ENCODE measurements around the gene ZNF837. TPM values are rescaled to one million over a fixed set of nuclear protein-coding genes. Genes with fewer than 3 reads are reported as not detected.

The ZNF837 gene
- total and polyA plus RNA-seq, 2 of the 13 experiments (the other 11 are each of a cell fraction or from before 2014, with no cell fraction given) = 0.29 to 1.3 TPM

DNA sequence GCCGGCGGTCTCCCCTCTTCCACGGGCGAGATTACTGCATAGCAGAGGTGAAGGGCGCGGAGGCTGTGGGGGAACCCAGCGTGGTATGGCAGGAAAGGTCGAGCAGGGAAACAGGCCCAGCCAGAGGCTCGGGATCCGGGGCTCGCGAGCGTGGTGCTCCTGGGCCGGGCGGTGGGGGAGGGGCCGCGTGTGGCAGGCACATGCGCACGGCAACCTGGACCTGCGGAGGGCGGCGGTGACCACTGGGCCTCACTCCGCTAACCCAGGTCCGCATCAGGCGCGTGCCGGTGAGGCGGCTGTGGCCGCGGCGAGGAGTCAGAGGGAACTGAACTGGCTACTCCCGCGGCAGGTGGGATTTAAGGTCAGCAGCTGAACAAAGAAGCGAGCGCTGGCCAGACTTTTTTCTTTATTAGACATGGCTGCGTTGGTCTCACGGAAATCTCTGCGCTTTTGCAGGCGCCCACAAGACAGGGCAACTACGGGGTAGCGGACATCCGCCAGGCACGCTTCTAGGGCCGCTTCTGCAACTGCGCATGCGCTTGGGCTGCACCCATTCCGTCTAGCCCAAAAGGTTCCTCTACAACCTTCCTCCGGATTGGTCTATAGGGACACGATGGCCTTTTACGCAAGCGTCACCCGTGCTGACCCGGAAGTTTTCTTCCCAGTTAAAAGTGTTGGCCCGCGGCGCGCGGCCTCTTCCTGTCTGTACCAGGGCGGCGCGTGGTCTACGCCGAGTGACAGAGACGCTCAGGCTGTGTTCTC, 5.9 kb upstream of the ZNF837 start, which contains the start of gene RPS5 (continued):
- no peak for TF ChIP-seq ZNF275 (CRISPR knock-in tag; IDR thresholded peaks at IDR 0.05; ENCODE audit: borderline replicate concordance)
- TF ChIP-seq CHD2 (IDR thresholded peaks at IDR 0.05; ENCODE audit: low read depth, low read length) = peak; percentile 69
- TF ChIP-seq THAP11 (CRISPR knock-in tag; IDR thresholded peaks at IDR 0.05) = peak; percentile 96
- TF ChIP-seq ZBTB8A (CRISPR knock-in tag; IDR thresholded peaks at IDR 0.05; ENCODE audit: borderline replicate concordance, low read depth) = 0 out of 2 replicates have a peak, but pooled peaks have one; percentile 27
- TF ChIP-seq MAX (IDR thresholded peaks at IDR 0.05) = peak; percentile 96
- TF ChIP-seq CERS6 (CRISPR knock-in tag; IDR thresholded peaks at IDR 0.05) = no peak
- TF ChIP-seq PLRG1 (conservative IDR thresholded peaks at IDR 0.05) = no peak
- TF ChIP-seq FUBP1 (CRISPR knock-in tag; IDR thresholded peaks at IDR 0.05; ENCODE audit: borderline replicate concordance) = no peak
- peak; percentile 28; the same call in 1 of the 2 replicates for TF ChIP-seq GFI1 (CRISPR knock-in tag; IDR thresholded peaks at IDR 0.05; ENCODE audit: borderline replicate concordance)
- TF ChIP-seq BHLHE40 (IDR thresholded peaks at IDR 0.05; ENCODE audit: low read length) = peak; percentile 58
- no peak for TF ChIP-seq NFE2L1 (CRISPR knock-in tag; IDR thresholded peaks at IDR 0.05; ENCODE audit: borderline replicate concordance)
- TF ChIP-seq, protein P1, sequence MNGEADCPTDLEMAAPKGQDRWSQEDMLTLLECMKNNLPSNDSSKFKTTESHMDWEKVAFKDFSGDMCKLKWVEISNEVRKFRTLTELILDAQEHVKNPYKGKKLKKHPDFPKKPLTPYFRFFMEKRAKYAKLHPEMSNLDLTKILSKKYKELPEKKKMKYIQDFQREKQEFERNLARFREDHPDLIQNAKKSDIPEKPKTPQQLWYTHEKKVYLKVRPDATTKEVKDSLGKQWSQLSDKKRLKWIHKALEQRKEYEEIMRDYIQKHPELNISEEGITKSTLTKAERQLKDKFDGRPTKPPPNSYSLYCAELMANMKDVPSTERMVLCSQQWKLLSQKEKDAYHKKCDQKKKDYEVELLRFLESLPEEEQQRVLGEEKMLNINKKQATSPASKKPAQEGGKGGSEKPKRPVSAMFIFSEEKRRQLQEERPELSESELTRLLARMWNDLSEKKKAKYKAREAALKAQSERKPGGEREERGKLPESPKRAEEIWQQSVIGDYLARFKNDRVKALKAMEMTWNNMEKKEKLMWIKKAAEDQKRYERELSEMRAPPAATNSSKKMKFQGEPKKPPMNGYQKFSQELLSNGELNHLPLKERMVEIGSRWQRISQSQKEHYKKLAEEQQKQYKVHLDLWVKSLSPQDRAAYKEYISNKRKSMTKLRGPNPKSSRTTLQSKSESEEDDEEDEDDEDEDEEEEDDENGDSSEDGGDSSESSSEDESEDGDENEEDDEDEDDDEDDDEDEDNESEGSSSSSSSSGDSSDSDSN (CRISPR knock-in tag; IDR thresholded peaks at IDR 0.05) = peak; percentile 90
- peak; percentile 26; the same call in 1 of the 2 replicates for TF ChIP-seq ZNF770 (CRISPR knock-in tag; IDR thresholded peaks at IDR 0.05)
- no peak for TF ChIP-seq ZNF7 (CRISPR knock-in tag; IDR thresholded peaks at IDR 0.05)
- no peak for TF ChIP-seq TCF12 (IDR thresholded peaks at IDR 0.05)
- no peak; the same call in 1 of the 2 replicates for TF ChIP-seq TCF12 (CRISPR knock-in tag; IDR thresholded peaks at IDR 0.05)
- peak; percentile 23; the same call in 1 of the 2 replicates for TF ChIP-seq ZNF557 (CRISPR knock-in tag; IDR thresholded peaks at IDR 0.05)
- TF ChIP-seq ZBTB42 (CRISPR knock-in tag; IDR thresholded peaks at IDR 0.05) = no peak
- TF ChIP-seq ATF7 (IDR thresholded peaks at IDR 0.05) = no peak
- no peak for TF ChIP-seq ATF7 (CRISPR knock-in tag; IDR thresholded peaks at IDR 0.05)
- TF ChIP-seq FOXJ3 (CRISPR knock-in tag; IDR thresholded peaks at IDR 0.05; ENCODE audit: borderline replicate concordance) = peak; percentile 37; the same call in 1 of the 2 replicates
